Amygdala (tissue), 56 donors: ENCODE results near the gene TAP1.

Source experiments
- DNase-seq, 56 donors: peaks; one replicate each; lab custom pipeline; 2025; lab: John Stamatoyannopoulos, UW

The TAP1 gene

GRCh38 chr6:32865724-32866443 is 12.4 kb upstream of the TAP1 start:
- no peak for DNase-seq

- DNase-seq = no peak
Observed at GRCh38 chr6:32862725-32863124, 9.2 kb upstream of the TAP1 start.

- DNase-seq = no peak
Observed at GRCh38 chr6:32860674-32861073, 7.2 kb upstream of the TAP1 start.

GRCh38 chr6:32858194-32858593 is 4.7 kb upstream of the TAP1 start:
- no peak for DNase-seq

GRCh38 chr6:32857156-32857891 is 3.8 kb upstream of the TAP1 start:
- no peak for DNase-seq

GRCh38 chr6:32855467-32856174 is 2.1 kb upstream of the TAP1 start:
- DNase-seq = no peak

- peak in 24 of 56 donors; percentile 12 to 75 (median 55) for DNase-seq
Observed at GRCh38 chr6:32854376-32855178, 1.1 kb upstream of the TAP1 start.

GRCh38 chr6:32852844-32853540 is 512 bp downstream of the TAP1 start:
- peak in 33 of 56 donors; percentile 17 to 75 (median 52) for DNase-seq

GRCh38 chr6:32852018-32852843 is 1.3 kb downstream of the TAP1 start:
- peak in 5 of 56 donors; percentile 4 to 43 (median 30) for DNase-seq

GRCh38 chr6:32851025-32851424 is 2.5 kb downstream of the TAP1 start:
- no peak for DNase-seq

GRCh38 chr6:32849126-32849525 is 4.4 kb downstream of the TAP1 start:
- DNase-seq = no peak

- DNase-seq = no peak
Observed at GRCh38 chr6:32847795-32848194, 5.7 kb downstream of the TAP1 start.

GRCh38 chr6:32847004-32847403 is 6.5 kb downstream of the TAP1 start:
- no peak for DNase-seq

GRCh38 chr6:32845384-32845884 is 8.1 kb downstream of the TAP1 start:
- peak in 6 of 56 donors; percentile 4 to 23 (median 8) for DNase-seq

- DNase-seq = no peak
Observed at GRCh38 chr6:32844839-32845383, 8.6 kb downstream of the TAP1 start.

- peak; percentile 35 to 96 (median 84) for DNase-seq
Observed at GRCh38 chr6:32843979-32844838, 9.3 kb downstream of the TAP1 start, which contains the start of gene PSMB8. PSMB8 (minus strand) TSS chr6:32844047; CDS start chr6:32843996, 51 bp downstream.

GRCh38 chr6:32843331-32843978 is 10.0 kb downstream of the TAP1 start:
- no peak for DNase-seq
